RWPE1 (cell line): ENCODE measurements around the gene SRSF7.
A peak's percentile ranks its signal among the peaks of the same experiment; 100 is the strongest.
"Not testable (repeated sequence)": the region's sequence is repeated elsewhere in the genome, so short reads cannot be mapped to it uniquely, and the experiment has no call there.

Source experiments
- CTCF ChIA-PET: fragments of 350-600 bp; sonication (Branson Sonifier 250); formaldehyde crosslinking; extraction: SDS; loops from one replicate; lab custom pipeline; 2021; lab: Yijun Ruan, JAX
- POLR2A ChIA-PET: fragments of 400-600 bp; formaldehyde crosslinking; extraction: SDS; loops from one replicate; lab custom pipeline; 2020; ENCODE audit warnings: antibody characterized with exemption; ENCODE audit not compliant: low non-redundant PET; lab: Yijun Ruan, JAX
- DNase-seq: peaks from one replicate; pipeline ENCODE4 v3.0.0; 2012; ENCODE audit warnings: low spot score
- H3K27ac ChIP-seq: fragments of 450-650 bp; 2 replicates; pipeline ENCODE4 v1.5.1; 2017
- CTCF ChIP-seq: fragments of 450-650 bp; conservative IDR thresholded peaks from 2 replicates; pipeline ENCODE4 v1.5.1; 2017; ENCODE audit warnings: low read depth, mild to moderate bottlenecking

The SRSF7 gene

DNA sequence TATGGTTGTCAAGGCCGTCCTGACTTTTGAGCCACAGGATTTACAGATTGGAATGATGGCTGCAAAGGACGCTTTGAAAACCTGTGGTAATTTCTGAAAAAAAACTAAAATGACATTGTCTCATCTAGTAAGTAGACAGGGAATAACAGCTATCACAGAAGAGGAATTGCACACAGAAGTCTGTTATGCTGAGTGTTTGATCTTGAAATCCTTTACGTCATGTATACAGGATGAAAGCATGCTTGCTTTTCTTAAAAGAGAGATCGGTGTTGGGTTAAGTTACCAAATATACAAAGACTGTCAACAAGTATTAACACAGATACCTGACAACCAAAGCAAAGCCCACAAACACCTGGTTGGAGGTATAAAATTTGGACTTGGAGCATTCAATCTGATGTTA, 12.6 kb upstream of the SRSF7 start:
- POLR2A ChIA-PET = interaction anchor here (1.1 kb wide), 1 partner anchor 12 kb away, joined by 4 read pairs; the partner anchor contains the start of gene SRSF7
- no peak for TF ChIP-seq CTCF
- CTCF ChIA-PET = no interaction called here
- H3K27ac ChIP-seq = no peak overlapping the region
- DNase-seq = no peak

GRCh38 chr2:38763228-38763627, 12.1 kb upstream of the SRSF7 start:
- POLR2A ChIA-PET = interaction anchor here (0.6 to 1.1 kb wide), 2 partner anchors 12 to 17 kb away, joined by 4 to 11 read pairs; partner anchors contain the start of gene SRSF7
- no peak for DNase-seq
- no peak overlapping the region for H3K27ac ChIP-seq
- CTCF ChIA-PET = no interaction called here
- TF ChIP-seq CTCF = no peak

GRCh38 chr2:38755891-38756290, 4.7 kb upstream of the SRSF7 start:
- CTCF ChIA-PET, POLR2A ChIA-PET, H3K27ac ChIP-seq, DNase-seq: not testable (repeated sequence)

- DNase-seq = no peak
- no peak overlapping the region for H3K27ac ChIP-seq
- ChIA-PET POLR2A (no interaction called here), CTCF (no interaction called here)
- no peak for TF ChIP-seq CTCF
These were observed 3.3 kb upstream of the SRSF7 start for GRCh38 chr2:38754506-38754905.

DNA sequence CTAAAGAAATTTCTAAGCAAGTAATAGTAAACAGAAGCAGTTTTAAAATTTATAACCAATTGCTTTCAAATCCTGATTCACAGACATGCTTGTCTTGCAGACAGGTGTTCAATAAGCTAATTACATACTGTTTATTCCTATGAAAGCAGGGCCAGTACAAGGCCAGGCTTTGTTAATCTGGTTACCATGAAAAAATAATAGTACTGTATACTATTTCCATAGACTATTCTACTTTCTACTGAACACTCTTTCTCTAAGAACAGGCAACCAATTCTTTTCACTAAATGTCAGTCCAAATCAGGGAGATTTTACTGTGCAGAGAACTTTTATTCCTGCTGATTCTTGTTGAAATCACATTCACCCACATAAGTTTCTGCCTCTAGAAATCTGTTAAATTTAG, 2.9 kb upstream of the SRSF7 start:
- DNase-seq = no peak
- ChIA-PET POLR2A (no interaction called here), CTCF (no interaction called here)
- H3K27ac ChIP-seq = no peak overlapping the region
- no peak for TF ChIP-seq CTCF

DNA sequence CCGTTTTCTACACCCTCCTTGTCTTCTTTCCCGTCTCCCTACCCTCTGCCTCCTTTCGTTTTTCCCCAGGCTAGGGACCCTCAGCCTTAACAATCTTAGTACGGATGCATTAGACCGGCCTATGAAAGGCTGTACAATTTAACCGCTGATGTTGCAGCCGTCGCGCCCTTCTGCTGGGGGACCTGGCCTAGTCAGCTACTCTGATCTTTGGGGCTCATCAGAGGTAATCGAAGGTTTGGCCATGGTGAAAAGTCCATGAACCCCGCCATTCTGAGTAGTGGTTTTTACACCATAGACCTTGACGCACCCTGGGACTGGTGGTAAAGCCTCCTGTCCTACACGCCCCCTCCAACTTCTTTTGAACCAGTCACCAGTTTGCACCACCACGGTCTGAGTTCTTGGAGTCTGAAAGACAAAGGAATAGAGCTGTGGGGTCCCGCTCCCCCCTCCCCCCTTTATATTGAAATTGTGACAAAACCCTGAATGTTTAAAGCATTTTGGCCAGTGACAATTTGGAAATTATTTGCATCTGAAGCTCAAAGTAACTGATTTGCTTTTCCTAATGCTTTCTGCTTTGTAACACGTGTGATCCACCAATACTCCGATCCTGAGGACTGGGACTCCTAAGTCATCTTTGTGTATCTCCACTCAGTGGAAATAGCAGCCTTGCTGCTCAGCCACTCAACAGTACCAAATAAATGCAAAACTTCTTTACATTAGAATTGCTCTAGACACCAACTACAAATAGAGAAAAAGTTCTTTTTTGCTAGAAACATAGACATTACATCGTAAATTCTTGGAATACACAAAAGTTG, 642 bp upstream of the SRSF7 start:
- no peak for TF ChIP-seq CTCF
- DNase-seq = no peak
- POLR2A ChIA-PET = interaction anchor here (0.6 to 1.1 kb wide), 9 partner anchors 9 to 1371 kb away, joined by 3 to 5 read pairs (median 3); partner anchors contain the start of gene HNRNPLL
- CTCF ChIA-PET = interaction anchor here (0.5 kb wide), 1 partner anchor 30 kb away, joined by 3 read pairs; no protein-coding TSS in a partner anchor
- peak overlapping the region; percentile 95 for H3K27ac ChIP-seq
